Measurements from ENCODE around the gene ENO1. TPM values are rescaled to one million over a fixed set of nuclear protein-coding genes. Genes with fewer than 3 reads are reported as not detected.

ENO1 gene
- total and polyA plus RNA-seq, 2 of the 8 experiments (the other 6 are each of a cell fraction or from before 2014, with no cell fraction given) = 1,763 to 2,117 TPM

DNA sequence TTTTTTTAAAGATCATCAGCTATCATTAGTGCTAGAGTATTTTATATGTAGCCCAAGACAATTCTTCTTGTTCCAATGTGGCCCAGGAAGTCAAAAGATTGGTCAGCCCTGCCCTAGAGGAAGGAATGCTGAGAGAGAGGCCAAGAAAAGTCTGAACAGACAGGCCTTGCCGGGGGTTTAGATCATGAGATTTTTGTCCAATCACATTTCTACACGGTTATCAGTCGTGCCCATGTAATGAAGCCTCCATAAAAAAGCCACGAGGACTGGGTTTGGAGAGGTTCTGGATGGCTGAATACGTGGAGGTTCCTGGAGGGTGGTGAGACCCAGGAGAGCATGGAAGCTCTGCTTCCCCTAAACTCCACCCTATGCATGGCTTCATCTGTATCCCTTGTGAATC, 24.3 kb upstream of the ENO1 start (continued):
- TF ChIP-seq CHD7 (IDR thresholded peaks at IDR 0.05; ENCODE audit: insufficient replicate concordance, low read length) = no peak
- no peak for TF ChIP-seq NRF1 (IDR thresholded peaks at IDR 0.05; ENCODE audit: low read depth, low read length)
- no peak for TF ChIP-seq HDAC2 (IDR thresholded peaks at IDR 0.05; ENCODE audit: borderline replicate concordance in 1 of 2, low read depth in 2 of 2, low read length in 2 of 2)
- no peak for TF ChIP-seq POLR2AphosphoS5 (IDR thresholded peaks at IDR 0.05; ENCODE audit: low read depth, low read length)
- no peak for TF ChIP-seq BRCA1 (IDR thresholded peaks at IDR 0.05; ENCODE audit: low read depth, low read length)
- no peak for TF ChIP-seq CEBPB (IDR thresholded peaks at IDR 0.05; ENCODE audit: low read depth, low read length)
- TF ChIP-seq ATF3 (IDR thresholded peaks at IDR 0.05; ENCODE audit: insufficient read depth, low read depth, low read length) = no peak
- no peak for TF ChIP-seq SAP30 (IDR thresholded peaks at IDR 0.05; ENCODE audit: insufficient read depth, insufficient replicate concordance, low read length)
- TF ChIP-seq SIN3A (conservative IDR thresholded peaks at IDR 0.05 in 1 of 2, IDR thresholded peaks at IDR 0.05 in 1 of 2; ENCODE audit: low read depth in 1 of 2, low read length in 2 of 2) = no peak
- TF ChIP-seq RBBP5 (IDR thresholded peaks at IDR 0.05; ENCODE audit: borderline replicate concordance, low read depth, low read length) = no peak
- TF ChIP-seq CHD1 (IDR thresholded peaks at IDR 0.05; ENCODE audit: low read depth, low read length) = no peak

Measured in H1 (cell line).